GM19328 (cell line): Measurements from ENCODE around the gene CLN6.
"Not testable (repeated sequence)": the region's sequence is repeated elsewhere in the genome, so short reads cannot be mapped to it uniquely, and the experiment has no call there.

Experiments
- ATAC-seq: cut with Tn5 transposase; IDR thresholded peaks from one replicate; pipeline ENCODE4 v1.9.1; 2021; ENCODE audit warnings: mild to moderate bottlenecking, moderate library complexity; ENCODE audit not compliant: unreplicated experiment

Gene CLN6

GRCh38 chr15:68256675-68257450, 27.3 kb upstream of the CLN6 start:
- no peak for ATAC-seq

GRCh38 chr15:68252925-68253534, 23.5 kb upstream of the CLN6 start:
- no peak for ATAC-seq

GRCh38 chr15:68249058-68249713, 19.7 kb upstream of the CLN6 start:
- no peak for ATAC-seq

GRCh38 chr15:68244235-68244634, 14.7 kb upstream of the CLN6 start:
- no peak for ATAC-seq

GRCh38 chr15:68241088-68241935, 11.8 kb upstream of the CLN6 start:
- ATAC-seq, result no peak

GRCh38 chr15:68239025-68239424, 9.5 kb upstream of the CLN6 start:
- no peak for ATAC-seq

GRCh38 chr15:68235022-68235421, 5.5 kb upstream of the CLN6 start:
- no peak for ATAC-seq

- ATAC-seq, result not testable (repeated sequence)
Observed at GRCh38 chr15:68234520-68234919, 5.0 kb upstream of the CLN6 start.

GRCh38 chr15:68234060-68234459, 4.5 kb upstream of the CLN6 start:
- ATAC-seq, result no peak

GRCh38 chr15:68232937-68233336, 3.4 kb upstream of the CLN6 start:
- no peak for ATAC-seq

GRCh38 chr15:68232449-68232848, 2.9 kb upstream of the CLN6 start:
- ATAC-seq, result no peak

GRCh38 chr15:68231102-68231818, 1.7 kb upstream of the CLN6 start:
- no peak for ATAC-seq

- no peak for ATAC-seq
Observed at GRCh38 chr15:68230157-68231100, 901 bp upstream of the CLN6 start.

GRCh38 chr15:68228971-68229385, 550 bp downstream of the CLN6 start:
- no peak for ATAC-seq

GRCh38 chr15:68228143-68228970, 1.2 kb downstream of the CLN6 start:
- ATAC-seq, result no peak

- no peak for ATAC-seq
Observed at GRCh38 chr15:68227643-68228142, 1.8 kb downstream of the CLN6 start.

- ATAC-seq, result not testable (repeated sequence)
Observed at GRCh38 chr15:68225442-68225841, 4.1 kb downstream of the CLN6 start.

- no peak for ATAC-seq
Observed at GRCh38 chr15:68224546-68225250, 4.8 kb downstream of the CLN6 start.
